ENCODE measurements around the gene ZC3H14. TPM values are rescaled to one million over a fixed set of nuclear protein-coding genes. Genes with fewer than 3 reads are reported as not detected.

Gene ZC3H14
- total and polyA plus RNA-seq, 8 donors, result 16.2 to 37.1 (median 29.3) TPM

DNA sequence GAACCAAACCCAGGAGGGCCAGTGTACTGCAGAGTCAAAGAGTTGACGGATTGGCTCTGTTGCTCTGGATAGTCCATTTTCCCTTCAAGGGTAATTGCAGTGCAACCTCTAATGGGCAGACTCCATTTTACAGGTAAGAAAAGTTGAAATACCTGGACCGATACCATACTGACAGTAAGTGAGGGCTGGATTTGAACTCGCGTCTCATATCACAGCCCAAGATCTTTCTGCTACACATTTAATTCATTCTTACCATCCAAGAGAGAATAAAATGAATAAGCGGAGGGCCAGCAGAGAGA, 356 bp upstream of the ZC3H14 start:
- no peak for DNase-seq
- WGBS, 2 donors, result 19 to 20% methylated on average over 5 of the region's 5 CpGs
- intact Hi-C loops (cut with DNase I), result no loop called here
- Histone ChIP-seq H3K27ac (peak overlapping the region; percentile 68 to 94 (median 87)), H3K4me1 (peaks cover 0 to 18% (median 15%) of the 10 kb centered on the region in 3 donors), H3K9me3 (no peaks in the 10 kb centered on the region), H3K27me3 (no peaks in the 10 kb centered on the region), H3K4me3 (peak overlapping the region; percentile 70 to 97 (median 86)), H3K36me3 (peaks cover 0 to 1% (median 0%) of the 10 kb centered on the region in 3 donors)
- no peak for FAIRE-seq
- TF ChIP-seq, protein P1, sequence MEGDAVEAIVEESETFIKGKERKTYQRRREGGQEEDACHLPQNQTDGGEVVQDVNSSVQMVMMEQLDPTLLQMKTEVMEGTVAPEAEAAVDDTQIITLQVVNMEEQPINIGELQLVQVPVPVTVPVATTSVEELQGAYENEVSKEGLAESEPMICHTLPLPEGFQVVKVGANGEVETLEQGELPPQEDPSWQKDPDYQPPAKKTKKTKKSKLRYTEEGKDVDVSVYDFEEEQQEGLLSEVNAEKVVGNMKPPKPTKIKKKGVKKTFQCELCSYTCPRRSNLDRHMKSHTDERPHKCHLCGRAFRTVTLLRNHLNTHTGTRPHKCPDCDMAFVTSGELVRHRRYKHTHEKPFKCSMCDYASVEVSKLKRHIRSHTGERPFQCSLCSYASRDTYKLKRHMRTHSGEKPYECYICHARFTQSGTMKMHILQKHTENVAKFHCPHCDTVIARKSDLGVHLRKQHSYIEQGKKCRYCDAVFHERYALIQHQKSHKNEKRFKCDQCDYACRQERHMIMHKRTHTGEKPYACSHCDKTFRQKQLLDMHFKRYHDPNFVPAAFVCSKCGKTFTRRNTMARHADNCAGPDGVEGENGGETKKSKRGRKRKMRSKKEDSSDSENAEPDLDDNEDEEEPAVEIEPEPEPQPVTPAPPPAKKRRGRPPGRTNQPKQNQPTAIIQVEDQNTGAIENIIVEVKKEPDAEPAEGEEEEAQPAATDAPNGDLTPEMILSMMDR (IDR thresholded peaks at IDR 0.05), result no peak
- peak in 1 of 4 donors; percentile 1 for ATAC-seq

DNA sequence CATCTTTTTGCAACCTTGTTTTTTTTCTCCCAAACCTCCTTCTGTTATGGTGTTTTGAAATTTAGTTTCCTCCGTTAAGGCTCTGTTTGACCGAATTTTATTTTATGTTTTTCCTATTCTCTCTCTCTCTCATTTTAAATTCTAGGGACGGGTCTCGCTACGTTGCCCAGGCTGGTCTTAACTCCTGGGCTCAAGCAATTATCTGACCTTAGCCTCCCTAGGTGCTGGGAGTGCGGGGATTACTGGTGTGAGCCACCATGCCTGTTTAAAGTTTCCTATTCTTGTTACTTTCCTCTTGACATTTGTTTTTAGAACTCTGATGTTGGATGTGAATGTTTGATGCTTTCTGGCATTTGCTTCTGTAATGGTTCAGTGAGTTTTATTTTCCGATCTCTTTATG, 1.0 kb downstream of the ZC3H14 start:
- 13 to 18% methylated on average over 7 of the region's 7 CpGs for WGBS, 2 donors
- Histone ChIP-seq H3K27ac (peak overlapping the region in 3 of 4 donors; percentile 87 to 94 (median 87)), H3K27me3 (no peaks in the 10 kb centered on the region), H3K4me3 (peak overlapping the region; percentile 70 to 97 (median 86)), H3K36me3 (peaks cover 0 to 7% (median 5%) of the 10 kb centered on the region in 3 donors), H3K4me1 (peaks cover 0 to 18% (median 15%) of the 10 kb centered on the region in 3 donors), H3K9me3 (no peaks in the 10 kb centered on the region)
- intact Hi-C loops (cut with DNase I), result no loop called here
- no peak for FAIRE-seq
- no peak for ATAC-seq
- TF ChIP-seq, protein P1 (IDR thresholded peaks at IDR 0.05), result no peak
- no peak for DNase-seq

DNA sequence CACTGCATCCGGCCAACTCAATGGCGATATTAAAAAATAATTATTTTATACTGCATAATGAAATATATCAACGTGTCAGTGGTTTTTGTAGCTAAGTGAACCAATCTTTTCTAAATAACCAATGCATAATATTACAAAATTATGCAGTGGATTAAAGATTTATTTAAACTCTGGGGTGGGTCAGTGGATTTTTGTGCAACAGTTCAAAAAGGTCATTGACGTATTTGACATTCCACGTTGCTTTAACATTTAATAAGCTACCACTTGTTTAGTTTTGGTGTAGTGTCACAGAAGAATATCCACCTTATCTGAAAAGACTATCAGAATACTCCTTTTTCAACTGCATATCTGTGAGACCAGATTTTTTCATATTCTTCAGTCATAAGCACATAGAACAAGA, 2.6 kb downstream of the ZC3H14 start:
- ATAC-seq, result no peak
- peaks cover 0 to 18% (median 15%) of the 10 kb centered on the region in 3 donors for H3K4me1 ChIP-seq
- H3K27ac ChIP-seq, result no peak overlapping the region
- WGBS, 2 donors, result 84 to 85% methylated on average over 5 of the region's 5 CpGs
- H3K27me3 ChIP-seq, result no peaks in the 10 kb centered on the region
- H3K9me3 ChIP-seq, result no peaks in the 10 kb centered on the region
- DNase-seq, result no peak
- peaks cover 0 to 9% (median 9%) of the 10 kb centered on the region in 3 donors for H3K36me3 ChIP-seq
- TF ChIP-seq, protein P1 (IDR thresholded peaks at IDR 0.05), result no peak
- H3K4me3 ChIP-seq, result no peak overlapping the region
- intact Hi-C loops (cut with DNase I), result no loop called here
- no peak for FAIRE-seq

DNA sequence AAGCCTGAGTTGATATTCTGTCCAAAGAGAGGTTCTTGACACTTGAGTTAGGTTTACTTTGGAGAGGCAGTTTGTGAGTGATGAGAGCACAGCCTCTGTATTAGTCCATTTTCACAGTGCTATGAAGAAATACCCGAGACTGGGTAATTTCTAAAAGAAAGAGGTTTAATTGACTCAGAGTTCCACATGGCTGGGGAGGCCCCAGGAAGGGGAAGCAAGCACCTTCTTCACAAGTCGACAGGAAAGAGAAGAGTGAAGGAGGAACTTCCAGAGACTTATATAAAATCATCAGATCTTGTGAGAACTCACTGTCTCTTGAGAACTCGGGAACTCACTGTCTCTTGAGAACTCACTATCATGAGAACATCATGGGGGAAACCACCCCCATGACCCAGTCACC, 5.4 kb downstream of the ZC3H14 start:
- Histone ChIP-seq H3K27ac (no peak overlapping the region), H3K4me1 (peaks cover 0 to 18% (median 11%) of the 10 kb centered on the region in 3 donors), H3K27me3 (no peaks in the 10 kb centered on the region), H3K9me3 (no peaks in the 10 kb centered on the region), H3K36me3 (peaks cover 3 to 36% (median 19%) of the 10 kb centered on the region in 3 donors), H3K4me3 (no peak overlapping the region)
- intact Hi-C loops (cut with DNase I), result no loop called here
- no peak for ATAC-seq
- TF ChIP-seq, protein P1 (IDR thresholded peaks at IDR 0.05), result no peak
- no peak for DNase-seq
- WGBS, 2 donors, result 77 to 81% methylated on average over 3 of the region's 3 CpGs
- FAIRE-seq, result no peak

DNA sequence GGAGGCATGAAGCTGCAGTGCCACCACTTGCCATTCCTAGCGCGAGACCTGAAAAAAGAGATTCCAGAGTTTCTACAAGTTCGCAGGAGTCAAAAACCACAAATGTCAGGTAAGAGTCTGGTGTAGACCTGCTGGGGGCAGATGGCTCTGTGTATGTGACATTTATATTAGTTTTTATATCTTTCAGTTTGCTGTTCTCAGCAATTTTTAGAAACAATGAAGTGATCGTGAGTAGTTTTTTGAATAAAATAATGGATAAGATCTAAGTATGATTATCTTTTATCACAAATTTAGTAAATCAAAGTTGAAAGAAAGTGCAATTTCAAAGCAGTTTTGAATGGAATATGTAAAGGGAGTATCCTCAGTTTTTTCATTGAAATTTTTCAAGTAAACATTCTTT, 9.3 kb downstream of the ZC3H14 start:
- intact Hi-C loops (cut with DNase I), result no loop called here
- no peak overlapping the region for H3K27ac ChIP-seq
- 95% methylated on average over 4 of the region's 4 CpGs for WGBS, 2 donors

More for the DNA sequence above, 9.3 kb downstream of the ZC3H14 start:
- Histone ChIP-seq H3K27me3 (no peaks in the 10 kb centered on the region), H3K4me1 (no peaks in the 10 kb centered on the region), H3K4me3 (no peak overlapping the region), H3K36me3 (peaks cover 3 to 65% (median 36%) of the 10 kb centered on the region in 3 donors), H3K9me3 (no peaks in the 10 kb centered on the region)
- ATAC-seq (no peak), DNase-seq (no peak), FAIRE-seq (no peak)
- TF ChIP-seq, protein P1 (IDR thresholded peaks at IDR 0.05), result no peak

All from pancreas (tissue), 10 donors.